Prostate gland (tissue), 2 donors: Measurements from ENCODE around the gene TRIM27.

Experiments
- CTCF ChIP-seq, 4 experiments: fragments of 200-600 bp in 2 of 4; fragments of 450-650 bp in 2 of 4; sonication (generic) in 2 of 4; IDR thresholded peaks; 1 replicate in 3 of 4; 2 replicates in 1 of 4; pipeline ENCODE4 v1.5.1; 2016 to 2019; ENCODE audit warnings: antibody characterized with exemption in 4 of 4, mild to moderate bottlenecking in 2 of 4, moderate library complexity in 2 of 4
- POLR2A ChIP-seq: fragments of 450-650 bp; IDR thresholded peaks from one replicate; pipeline ENCODE4 v1.6.1; 2016; ENCODE audit warnings: antibody characterized with exemption, mild to moderate bottlenecking
- POLR2AphosphoS5 ChIP-seq: sonication (generic); formaldehyde crosslinking; IDR thresholded peaks from one replicate; pipeline ENCODE4 v1.6.1; 2017; ENCODE audit warnings: antibody characterized with exemption

- TF ChIP-seq CTCF (IDR thresholded peaks at IDR 0.05) = no peak
- TF ChIP-seq POLR2A = no peak
- no peak for TF ChIP-seq POLR2AphosphoS5
Observed at GRCh38 chr6:28865401-28866204, 58.2 kb downstream of the TRIM27 start.
